ENCODE measurements around the gene PECR.

DNA sequence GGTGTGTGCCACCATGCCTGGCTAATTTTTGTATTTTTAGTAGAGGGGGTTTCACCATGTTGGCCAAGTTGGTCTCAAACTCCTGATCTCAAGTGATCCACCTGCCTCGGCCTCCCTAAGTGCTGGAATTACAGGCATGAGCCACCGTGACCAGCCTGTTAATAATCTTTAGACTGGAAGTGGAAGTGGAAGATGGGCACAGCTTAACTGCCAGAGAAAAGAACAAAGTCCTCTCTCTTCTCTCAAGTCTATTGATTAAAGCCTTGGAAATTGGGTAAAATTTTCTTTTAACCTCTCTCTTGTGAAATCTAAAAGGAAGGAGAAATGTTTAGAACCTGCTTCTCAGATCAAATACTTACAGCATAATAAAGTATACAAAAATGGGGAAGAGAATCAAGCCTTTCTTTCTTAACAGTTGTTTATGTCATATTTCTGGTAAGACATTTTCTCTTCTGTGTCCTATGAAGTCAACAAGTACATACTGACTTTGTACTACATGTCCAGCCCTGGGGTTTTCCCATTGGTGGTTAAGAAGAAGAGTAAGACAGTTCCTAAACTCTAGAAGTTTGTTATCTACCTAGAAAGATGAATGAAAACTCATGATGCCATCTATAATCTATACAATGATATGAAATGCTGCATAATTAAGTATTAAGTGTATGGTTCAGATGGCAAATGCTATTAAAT, 4.7 kb upstream of the PECR start:
- no peak for TF ChIP-seq ZNF184 (CRISPR knock-in tag; IDR thresholded peaks at IDR 0.05)
- TF ChIP-seq MYNN (IDR thresholded peaks at IDR 0.05): no peak
- no peak for TF ChIP-seq MYNN (CRISPR knock-in tag; IDR thresholded peaks at IDR 0.05)
